NB4 (cell line): ENCODE results near the gene RASSF5.

Experiments
- DNase-seq: peaks from one replicate; pipeline ENCODE4 v3.0.0; 2010; ENCODE audit warnings: low read depth
- H3K4me3 ChIP-seq: one replicate; pipeline ENCODE4 v1.5.1; 2011; ENCODE audit warnings: mild to moderate bottlenecking, low read depth, low read length, moderate library complexity
- CTCF ChIP-seq: IDR thresholded peaks from one replicate; pipeline ENCODE4 v1.5.1; 2012; ENCODE audit warnings: low read depth, low read length
- MAX ChIP-seq: IDR thresholded peaks from 2 replicates; pipeline ENCODE4 v1.6.1; 2011; ENCODE audit warnings: low read depth, low read length
- MYC ChIP-seq: IDR thresholded peaks from 2 replicates; pipeline ENCODE4 v1.6.1; 2011; ENCODE audit warnings: low read depth, low read length
- POLR2A ChIP-seq: IDR thresholded peaks from 2 replicates; pipeline ENCODE4 v1.6.1; 2011; ENCODE audit warnings: mild to moderate bottlenecking; ENCODE audit not compliant: insufficient read length; ENCODE audit errors: extremely low read depth

The RASSF5 gene

GRCh38 chr1:206526064-206526911, 19.0 kb downstream of the RASSF5 start:
- no peak for TF ChIP-seq MYC
- no peak for TF ChIP-seq MAX
- TF ChIP-seq POLR2A: no peak
- TF ChIP-seq CTCF: no peak
- DNase-seq: no peak

GRCh38 chr1:206529425-206529824, 22.1 kb downstream of the RASSF5 start:
- TF ChIP-seq MYC (no peak), POLR2A (no peak), MAX (no peak), CTCF (no peak)
- no peak for DNase-seq

More at GRCh38 chr1:206526064-206526911, 19.0 kb downstream of the RASSF5 start:
- no peak overlapping the region for H3K4me3 ChIP-seq

GRCh38 chr1:206532368-206532767, 25.0 kb downstream of the RASSF5 start:
- TF ChIP-seq MYC (no peak), POLR2A (no peak), MAX (no peak), CTCF (no peak)
- DNase-seq: no peak

More at GRCh38 chr1:206529425-206529824, 22.1 kb downstream of the RASSF5 start:
- H3K4me3 ChIP-seq: no peak overlapping the region

GRCh38 chr1:206534552-206534951, 27.2 kb downstream of the RASSF5 start:
- no peak overlapping the region for H3K4me3 ChIP-seq
- no peak for DNase-seq
- TF ChIP-seq MYC: no peak

More at GRCh38 chr1:206532368-206532767, 25.0 kb downstream of the RASSF5 start:
- H3K4me3 ChIP-seq: no peak overlapping the region

- H3K4me3 ChIP-seq: no peak overlapping the region
- TF ChIP-seq MAX (no peak), MYC (no peak), POLR2A (no peak), CTCF (no peak)
- no peak for DNase-seq
Measured at GRCh38 chr1:206535853-206536188, 28.5 kb downstream of the RASSF5 start.

- TF ChIP-seq CTCF (no peak), MYC (no peak), MAX (no peak), POLR2A (no peak)
- no peak overlapping the region for H3K4me3 ChIP-seq
- no peak for DNase-seq
Measured at GRCh38 chr1:206537141-206537540, 29.8 kb downstream of the RASSF5 start.
